NCI-H774 (cell line): Measurements from ENCODE around the gene GRAMD4.
"Not testable (repeated sequence)": the region's sequence is repeated elsewhere in the genome, so short reads cannot be mapped to it uniquely, and the experiment has no call there.

Experiments used
- DNase-seq: peaks from one replicate; lab custom pipeline; 2025; lab: John Stamatoyannopoulos, UW

GRAMD4 gene

DNA sequence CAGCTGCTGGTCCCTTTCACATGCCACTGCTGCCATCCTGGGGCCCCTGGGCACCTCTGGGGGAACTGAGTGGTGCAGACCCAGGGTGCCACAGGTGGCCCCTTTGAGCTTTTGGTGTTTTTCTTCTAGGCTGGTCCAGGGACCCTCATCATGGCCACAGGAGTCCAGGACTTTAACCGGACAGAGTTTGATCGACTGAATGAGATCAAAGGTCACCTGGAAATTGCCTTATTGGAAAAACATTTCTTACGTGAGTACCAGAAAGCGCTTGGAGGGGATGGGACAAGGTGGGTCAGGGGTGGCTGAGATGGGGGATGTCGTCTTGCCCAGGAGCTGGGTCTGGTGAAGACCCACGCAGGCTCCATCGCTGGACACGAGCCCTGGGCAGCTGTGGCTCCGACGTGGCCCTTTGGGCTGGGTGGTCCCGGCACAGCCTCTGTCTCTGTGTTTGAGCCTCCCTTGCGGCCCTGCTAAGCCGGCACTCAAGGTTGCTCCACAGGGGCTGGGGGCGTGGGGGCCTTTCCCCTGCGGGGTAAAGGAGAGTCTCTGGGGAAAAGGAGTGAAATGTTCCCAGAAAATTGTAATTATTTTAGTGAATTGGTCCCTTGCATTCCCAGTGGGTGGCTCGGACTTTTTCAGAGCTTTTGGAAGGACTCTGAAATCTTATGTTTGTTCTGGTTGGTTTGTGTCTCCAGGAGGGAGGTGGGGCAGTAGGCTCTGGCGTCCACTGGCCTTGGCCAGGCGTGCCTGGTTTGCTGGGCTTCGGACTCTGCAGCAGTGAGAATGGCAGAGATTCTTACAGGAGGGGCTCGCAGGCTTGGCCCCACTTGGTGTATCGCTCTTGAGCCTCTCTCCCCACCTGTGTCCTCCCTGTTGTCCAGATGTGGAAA is 17.8 kb downstream of the GRAMD4 start:
- DNase-seq = no peak

DNA sequence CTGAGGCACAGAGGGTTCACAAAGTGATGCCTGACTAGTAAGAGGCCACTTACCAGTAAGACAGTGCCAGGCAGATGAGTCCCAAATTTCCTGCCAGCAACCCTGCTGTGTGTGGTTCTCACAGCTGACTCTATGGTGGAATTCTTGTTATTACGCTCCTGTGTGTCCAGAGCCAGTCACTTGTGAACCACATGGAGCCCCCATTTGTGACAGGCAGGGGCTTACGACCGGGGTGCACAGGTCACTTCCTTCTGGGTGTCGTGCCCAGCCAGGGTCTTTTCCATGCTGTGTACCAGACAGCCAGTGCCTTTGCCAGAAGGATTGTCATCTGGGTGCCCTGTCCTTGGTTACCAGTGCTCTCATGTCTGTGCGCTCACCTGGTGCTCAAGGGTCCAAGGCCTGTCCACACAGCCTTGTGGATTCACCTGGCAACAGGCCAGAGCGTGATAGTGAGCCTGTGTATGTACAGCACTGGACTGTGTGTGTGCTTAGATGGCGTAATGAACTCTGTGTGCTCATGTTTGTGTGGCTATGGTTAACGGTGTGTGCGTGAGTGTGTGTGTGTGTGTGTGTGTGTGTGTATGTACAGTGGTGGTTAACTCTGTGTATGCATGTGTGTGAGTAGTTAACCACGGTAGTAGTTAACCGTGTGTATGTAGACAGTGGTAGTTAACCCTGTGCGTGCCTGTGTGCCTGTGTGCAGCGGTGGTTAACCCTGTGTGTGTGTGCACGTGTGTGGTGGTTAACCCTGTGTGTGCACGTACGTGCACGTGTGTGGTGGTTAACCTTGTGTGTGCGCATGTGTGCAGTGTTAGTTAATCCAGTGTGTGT is 18.6 kb downstream of the GRAMD4 start:
- peak; percentile 51 for DNase-seq

DNA sequence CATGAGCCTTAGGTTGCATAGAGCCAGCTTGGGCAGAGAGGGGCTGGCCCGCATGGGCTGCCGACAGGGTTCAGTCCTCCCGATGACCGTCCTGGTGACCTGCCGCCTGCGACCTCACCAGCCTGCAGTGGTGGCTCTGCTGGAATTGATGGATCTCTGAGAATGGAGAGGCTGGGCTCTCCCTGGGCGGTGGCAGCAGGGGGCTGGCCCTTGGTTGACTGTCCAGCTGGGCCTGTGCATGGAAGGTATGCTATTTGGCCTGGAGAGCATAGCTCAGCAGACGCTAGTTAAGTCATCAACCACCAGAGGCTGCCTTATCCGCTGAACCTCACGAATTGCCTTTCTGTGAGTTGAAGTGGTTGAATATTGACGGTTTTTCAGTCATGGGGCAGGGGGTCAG is 19.7 kb downstream of the GRAMD4 start:
- DNase-seq = no peak

DNA sequence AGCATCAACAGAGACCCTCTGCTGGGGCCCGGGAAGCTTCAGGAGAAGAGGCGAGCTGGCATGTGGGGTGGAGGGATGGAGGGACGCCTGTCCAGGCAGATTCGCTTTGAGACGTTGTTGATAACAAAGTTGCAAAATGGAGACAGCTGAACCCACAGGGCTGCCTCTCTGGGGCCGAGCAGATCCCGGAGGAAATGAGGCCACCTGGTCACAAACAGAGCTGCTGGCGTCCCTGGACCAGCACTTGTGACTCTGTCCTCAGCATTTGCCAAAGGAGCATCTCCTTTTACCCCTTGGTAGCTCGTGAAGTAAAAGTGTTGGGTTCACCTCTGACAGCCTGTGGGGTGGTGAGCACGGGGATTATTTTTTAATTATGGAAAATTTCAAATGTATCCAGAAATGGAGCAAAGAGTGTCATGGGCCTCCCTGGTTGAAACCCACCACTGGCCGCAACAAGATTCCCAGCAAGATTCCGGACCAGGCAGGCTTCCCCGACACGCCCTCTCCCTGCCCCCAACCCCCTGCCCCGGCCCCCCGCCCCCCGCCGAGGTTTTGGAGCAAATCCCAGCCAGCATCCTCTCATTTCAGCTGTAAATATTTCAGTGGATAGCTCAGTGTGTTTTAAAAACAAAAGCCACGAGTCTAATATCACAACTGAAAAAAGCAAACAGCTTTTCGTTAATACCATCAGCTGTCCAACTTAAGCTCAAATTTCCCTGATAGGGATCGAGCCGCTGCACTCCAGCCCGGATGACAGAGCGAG is 20.3 kb downstream of the GRAMD4 start:
- DNase-seq = no peak

DNA sequence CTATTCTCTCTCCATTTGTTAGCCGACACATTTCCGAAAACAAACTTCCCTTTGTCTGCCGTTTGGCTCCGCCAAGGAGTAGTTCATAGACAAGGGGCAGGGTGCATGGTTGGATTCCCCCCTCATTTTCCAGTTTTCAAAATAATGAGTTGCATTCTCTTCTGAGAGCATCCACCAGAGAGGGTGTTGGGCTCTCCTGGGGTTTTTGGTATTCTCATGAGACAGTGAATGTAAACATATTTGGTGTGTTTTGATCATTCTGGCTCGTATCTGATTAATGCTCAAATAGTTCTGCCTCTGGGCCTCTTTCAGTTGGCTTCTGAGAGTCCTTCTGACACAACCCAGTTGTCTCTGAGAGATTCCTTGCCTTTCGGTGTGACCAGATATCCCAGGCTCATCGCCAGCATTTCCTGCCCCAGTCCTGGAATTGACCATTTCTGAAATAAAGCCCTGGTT is 21.7 kb downstream of the GRAMD4 start:
- no peak for DNase-seq

DNA sequence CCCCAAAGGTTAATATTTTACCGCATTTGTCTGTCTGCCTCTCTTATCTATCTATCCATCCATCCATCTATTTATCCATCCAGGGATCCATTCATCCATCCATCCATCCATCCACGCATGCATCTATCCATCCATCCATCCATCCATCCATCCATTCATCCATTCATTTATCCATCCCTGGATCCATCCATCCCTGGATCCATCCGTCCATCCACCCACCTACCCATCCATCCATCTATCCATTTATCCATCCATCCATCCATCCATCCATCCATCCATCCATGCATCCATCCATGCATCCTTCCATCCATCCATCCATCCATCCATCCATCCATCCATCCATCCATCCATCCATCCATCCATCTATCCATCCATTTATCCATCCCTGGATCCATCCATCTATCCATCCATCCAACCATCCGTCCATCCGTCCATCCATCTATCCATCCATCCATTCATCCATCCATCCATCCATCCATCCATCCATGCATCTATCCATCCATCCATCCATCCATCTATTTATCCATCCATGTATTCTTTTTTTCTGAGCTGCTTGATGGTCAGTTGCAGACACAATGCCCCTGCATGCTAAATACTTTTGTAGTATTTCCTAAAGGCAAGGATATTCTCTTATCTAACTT is 22.8 kb downstream of the GRAMD4 start:
- not testable (repeated sequence) for DNase-seq

DNA sequence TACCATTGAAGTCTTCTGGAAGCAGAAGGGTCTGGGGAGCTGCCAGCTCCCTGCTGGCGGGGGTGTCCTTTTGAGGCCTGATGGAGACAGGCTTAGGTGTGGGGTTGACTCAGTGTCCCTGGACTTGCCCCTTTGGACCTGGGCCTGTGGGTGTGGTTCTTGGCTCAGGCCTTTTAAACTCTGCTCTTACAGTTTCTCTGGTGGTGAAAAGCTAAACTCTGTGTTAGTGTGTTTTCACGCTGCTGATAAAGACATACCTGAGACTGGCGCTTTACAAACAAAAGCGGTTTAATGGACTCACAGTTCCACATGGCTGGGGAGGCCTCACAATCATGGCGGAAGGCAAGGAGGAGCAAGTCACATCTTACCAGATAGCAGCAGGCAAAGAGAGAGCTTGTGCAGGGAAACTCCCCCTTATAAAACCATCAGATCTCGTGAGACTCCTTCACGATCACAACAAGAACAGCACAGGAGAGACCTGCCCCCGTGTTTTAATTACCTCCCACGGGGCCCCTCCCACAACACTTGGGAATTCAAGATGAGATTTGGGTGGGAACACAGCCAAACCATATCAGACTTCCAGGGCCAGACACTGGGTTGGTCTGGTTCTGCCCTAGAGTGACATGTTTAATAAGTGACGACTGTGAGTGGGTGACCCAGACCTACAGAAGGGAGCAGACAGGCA is 26.5 kb downstream of the GRAMD4 start:
- DNase-seq = no peak

DNA sequence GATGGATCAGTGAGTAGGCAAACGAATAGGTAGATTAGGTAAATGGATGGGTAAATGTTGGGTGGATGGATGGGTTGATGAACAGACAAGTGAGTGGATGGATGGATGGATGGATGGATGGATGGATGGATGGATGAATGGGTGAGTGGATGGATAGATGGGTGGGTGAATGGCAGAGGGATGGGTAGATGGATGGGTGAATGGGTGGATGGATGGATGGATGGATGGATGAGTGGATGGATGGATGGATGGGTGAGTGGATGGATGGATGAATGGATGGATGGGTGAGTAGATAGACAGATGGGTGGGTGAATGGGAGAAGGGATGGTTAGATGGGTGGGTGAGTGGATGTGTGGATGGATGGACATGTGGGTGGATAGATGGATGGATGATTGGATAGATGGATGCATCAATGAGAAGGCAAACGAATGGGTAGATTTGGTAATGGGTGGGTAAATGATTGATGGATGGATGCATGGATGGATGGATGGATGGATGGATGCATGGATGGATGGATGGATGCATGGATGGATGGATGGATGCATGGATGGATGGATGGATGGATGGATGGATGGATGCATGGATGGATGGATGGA is 28.1 kb downstream of the GRAMD4 start:
- not testable (repeated sequence) for DNase-seq

DNA sequence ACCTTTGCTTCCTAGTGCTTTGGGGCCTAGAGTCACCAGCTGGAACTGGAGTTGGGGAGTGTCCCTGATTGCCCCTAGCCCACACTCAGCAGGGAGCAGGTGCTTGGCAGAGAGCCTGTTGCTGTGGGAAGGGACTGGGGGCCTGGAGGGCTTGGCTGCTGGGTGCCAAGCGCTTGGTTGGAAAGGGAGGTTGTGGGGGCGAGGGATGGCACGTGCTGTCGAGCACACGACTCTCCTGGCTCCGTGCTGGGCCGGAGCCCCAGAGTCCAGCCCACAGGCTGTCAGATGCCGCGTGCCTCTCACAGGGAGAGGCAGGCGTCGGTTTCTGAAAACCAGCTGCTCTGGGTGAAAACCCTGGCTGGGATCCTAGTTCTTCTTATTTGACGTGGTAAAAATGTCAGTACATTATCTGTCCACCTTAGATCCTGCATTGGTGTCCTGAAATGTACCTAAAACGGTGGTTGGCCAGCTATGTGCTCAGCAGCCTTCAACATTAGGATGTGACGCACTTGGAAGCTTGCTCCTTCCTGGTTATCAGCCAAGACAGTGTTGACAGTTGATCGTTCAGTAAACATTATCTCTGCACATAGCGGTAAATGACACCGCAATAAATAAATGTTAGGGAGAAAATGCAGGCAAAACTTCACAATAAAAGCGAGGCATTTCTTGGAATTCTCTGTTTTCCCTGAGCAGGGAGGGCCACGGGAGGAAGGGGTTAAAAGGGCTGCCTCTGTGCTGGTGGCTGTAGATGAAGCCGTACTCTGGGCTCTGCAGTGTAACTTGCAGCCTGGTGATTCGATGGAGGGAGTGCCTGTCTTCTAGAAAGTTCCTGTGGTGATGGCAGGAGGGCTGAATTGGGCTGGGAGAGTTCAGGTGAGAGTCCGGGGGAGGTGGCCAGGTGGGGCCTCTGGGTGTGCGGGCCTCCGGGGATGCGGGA is 29.2 kb downstream of the GRAMD4 start:
- DNase-seq = peak; percentile 20

DNA sequence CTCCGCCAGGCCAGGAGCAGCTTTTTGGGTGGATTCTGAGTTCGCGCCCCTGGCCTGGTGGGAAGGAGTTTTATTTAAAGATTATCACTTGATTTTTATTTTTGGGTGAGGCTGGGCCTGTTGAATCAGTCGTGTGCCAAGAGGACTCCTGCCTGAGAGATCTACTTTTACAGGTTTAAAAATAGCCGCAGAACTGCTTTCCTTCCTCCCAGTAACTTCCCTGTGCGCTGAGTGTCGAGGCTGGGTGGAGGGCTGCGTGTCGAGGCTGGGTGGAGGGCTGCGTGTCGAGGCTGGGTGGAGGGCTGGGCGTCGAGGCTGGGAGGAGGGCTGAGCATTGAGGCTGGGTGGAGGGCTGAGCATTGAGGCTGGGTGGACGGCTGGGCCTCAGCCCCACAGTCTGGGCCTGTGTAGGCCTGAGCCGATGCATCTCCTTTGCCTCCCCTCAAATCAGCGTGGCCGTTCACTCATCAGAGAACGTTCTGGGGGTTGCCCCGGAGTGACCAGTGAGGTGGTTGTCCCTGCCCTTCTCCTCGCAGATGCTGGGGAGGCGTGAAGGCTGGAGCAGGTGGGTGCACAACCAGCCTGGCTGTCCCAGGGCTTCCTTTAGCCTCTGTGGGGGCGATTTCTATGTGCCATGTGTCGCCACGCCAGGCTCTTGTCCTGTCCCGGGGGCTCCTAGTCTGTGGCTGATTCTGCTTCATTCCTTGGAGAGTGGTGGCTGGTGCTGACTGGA is 30.1 kb downstream of the GRAMD4 start:
- no peak for DNase-seq

DNA sequence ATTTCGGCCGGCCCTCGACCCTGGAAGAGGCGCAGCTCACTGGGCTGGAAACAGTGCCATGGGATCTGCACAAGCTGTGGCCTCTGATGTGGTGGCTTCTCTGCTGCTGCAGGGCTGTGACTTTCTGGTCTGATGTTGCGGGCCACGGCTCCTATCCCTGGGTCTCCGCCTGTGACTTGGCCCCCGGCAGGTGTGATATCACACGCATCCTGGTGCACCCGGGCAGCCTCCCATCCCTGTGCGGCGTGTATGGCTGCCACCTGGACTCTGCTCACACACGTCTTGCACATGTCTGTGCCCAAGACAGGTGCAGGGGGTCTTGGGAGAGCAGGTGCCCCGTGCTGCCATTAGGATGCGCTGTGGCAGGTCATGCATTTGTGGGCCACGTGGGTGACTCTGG is 31.1 kb downstream of the GRAMD4 start:
- no peak for DNase-seq

DNA sequence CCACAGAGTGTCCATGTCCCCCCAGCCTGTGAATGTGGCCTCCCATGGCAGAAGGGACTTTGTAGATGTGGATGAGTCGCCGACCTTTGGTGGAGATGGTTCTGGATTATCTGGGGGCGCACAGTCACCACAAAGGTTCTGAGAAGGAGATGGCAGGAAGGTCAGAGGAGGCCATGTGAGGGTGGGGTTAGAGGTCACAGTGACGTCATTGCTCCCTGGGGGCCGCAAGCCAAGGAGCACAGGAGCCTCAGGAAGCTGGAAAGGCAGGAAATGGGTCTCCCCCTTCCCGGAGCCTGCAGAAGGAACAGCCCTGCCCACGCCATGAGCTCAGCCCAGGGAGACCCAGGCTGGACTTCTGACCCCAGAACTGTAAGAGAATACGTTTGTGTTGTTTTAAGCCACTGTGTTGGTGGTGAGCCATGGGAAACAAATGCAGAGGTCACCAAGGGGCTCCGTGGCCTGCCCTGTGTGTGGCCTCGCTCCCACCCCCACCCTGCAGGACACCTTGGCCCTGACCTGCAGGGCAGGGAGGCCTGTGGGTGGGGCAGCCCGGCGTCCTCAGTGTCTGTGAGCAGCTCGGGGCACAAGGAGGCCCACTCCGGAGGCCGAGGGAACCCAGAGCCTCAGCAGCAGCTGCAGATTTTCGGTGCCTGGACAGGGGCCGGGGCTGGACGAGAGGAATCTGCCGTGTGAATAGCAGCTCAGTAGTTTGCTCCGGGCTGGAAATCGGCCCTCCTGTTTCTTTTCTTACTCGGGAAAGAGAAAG is 32.1 kb downstream of the GRAMD4 start:
- no peak for DNase-seq

DNA sequence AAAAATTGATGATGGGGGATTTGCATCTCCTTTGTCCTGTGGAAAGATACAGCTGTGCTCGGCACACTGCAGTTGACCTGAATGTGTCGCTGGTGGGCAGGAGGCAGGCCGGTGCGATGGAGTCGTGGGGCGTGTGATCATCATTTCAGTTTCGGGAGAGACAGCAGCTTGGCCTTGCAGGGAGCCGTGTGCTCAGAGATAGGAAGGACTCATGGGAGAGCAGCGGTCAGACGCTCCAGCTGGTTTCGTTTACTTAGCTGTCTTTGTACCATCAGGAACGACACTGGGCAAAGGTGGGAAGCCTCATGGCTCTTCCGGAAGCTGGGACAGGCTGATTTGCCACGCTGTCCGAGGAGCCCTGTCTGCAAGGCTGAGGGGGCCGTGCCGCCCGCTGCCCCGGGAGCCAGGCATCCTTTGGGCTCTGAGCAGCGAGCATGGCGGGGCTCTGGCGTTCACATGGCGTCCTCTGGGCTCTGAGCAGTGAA is 32.7 kb downstream of the GRAMD4 start:
- peak; percentile 9 for DNase-seq

DNA sequence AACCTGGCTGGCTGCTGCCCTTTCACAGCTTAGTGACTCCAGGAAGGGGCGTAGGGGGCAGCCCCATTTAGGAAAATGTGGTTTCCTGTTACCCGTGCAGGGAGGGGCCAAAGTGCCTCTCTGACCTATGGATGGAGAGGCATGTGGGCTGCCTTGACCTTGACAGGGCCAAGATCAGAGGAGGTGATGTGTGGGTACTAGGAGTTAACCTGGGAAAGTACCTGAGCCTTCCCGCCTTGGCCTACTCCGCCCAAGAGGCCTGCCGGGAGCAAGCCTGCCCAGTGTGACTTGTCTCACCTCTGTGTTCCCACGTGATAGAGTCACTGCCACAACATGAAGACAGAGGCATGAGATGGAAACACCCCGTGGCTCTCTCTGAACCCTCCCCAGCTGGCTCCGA is 33.4 kb downstream of the GRAMD4 start:
- no peak for DNase-seq

DNA sequence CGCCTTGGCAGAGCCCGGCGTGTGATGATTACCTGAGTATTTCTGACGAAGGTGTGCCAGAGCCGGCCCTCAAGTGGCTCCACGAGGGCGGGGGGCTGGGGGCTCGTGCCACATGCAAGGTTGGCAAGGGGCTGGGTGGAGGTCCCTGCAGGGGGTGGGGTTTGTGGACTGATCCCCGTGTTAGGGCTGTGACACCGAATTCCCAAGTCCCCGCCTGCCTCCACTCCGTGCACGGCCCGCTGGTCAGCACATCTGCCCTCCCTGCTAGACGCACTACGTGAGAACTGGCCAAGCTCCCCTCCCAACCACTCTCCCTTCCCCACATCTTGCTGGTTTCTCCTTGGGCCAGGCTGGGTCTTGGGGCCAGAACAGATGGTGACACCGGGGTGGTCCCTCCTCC is 34.2 kb downstream of the GRAMD4 start:
- no peak for DNase-seq

DNA sequence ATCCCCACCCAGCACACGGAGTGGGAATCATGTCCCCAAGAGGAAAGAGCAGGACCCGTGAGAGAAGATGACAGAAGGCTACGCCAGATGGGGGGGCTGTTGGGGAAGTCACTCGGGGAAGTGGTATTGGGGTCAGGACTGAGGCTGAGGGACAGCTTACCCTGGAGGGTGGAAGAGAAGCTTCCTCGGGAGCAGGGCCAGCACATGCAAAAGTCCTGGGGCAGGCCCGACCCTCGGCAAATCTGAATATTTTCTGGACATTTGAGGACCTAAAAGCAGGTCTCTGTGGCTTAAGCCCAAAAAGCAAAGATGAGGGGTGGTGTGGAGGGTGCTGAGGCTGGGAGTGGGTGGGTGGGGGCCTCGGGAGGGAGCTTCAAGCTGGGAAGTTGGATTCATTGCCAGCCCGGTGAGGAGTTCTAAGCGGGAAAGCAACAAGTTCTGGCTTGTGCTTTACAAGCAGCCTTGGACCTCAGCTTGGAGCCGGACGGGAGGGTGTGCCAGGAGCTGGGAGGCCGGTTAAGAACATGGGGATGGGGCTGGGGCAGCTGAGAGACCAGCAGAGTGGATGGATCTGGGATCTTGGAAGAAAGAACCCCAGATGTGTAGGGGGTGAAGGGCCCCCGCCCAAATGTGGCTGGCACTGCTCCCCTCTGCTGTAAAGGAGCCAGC is 34.9 kb downstream of the GRAMD4 start:
- no peak for DNase-seq

DNA sequence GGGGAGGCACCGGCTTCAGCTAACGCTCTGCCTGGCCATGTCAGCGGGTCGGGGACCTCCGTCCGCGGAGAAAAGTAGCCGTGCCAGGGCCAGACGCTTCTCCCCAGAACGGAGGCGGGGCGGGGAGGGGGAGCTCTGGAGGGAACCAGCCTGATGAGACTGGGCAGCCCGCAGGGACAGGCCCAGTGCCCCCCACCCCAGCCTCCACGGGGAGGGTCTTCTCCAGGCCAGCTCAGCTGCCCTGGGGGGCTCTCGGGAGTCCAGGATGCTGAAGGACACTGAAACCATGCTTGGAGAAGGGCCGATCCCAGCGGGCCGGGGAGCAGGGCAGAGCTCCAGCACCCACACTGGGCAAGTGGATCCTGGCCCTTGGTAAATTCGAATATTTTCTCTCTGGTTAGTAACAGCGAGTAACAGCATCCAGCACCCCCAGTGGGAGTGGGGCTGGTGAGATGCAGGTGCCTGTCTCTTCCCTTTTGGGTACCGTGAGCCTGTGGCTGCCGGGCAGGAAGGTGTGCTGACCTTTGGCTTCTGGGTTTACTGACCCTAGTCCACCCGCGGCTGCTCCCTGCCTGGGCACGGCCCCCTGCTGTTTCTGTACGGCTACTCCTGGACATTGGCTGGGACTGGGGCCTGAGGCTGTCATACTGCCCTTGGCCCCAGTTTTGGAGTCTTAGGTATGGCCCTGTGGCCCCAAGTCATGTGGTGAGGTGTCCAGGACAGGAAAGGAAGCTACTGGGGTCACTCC is 35.8 kb downstream of the GRAMD4 start:
- DNase-seq = no peak
